ENCODE measurements around the gene CNOT2.
"Not testable (repeated sequence)": the region's sequence is repeated elsewhere in the genome, so short reads cannot be mapped to it uniquely, and the experiment has no call there.

Gene CNOT2

GRCh38 chr12:70365648-70366518, 122.7 kb downstream of the CNOT2 start, which contains the start of gene KCNMB4:
Gene KCNMB4, plus strand, starts transcription at chr12:70366290. Its CDS starts 445 bp downstream, at chr12:70366735.
- DNase-seq (ENCODE audit: low spot score): peak; percentile 87

GRCh38 chr12:70366581-70367257, 123.5 kb downstream of the CNOT2 start:
- peak; percentile 71 for DNase-seq (ENCODE audit: low spot score)

- peak; percentile 18 for DNase-seq (ENCODE audit: low spot score)
These were observed 124.3 kb downstream of the CNOT2 start for GRCh38 chr12:70367258-70368141.

- DNase-seq (ENCODE audit: low spot score): no peak
These were observed 129.6 kb downstream of the CNOT2 start for GRCh38 chr12:70372881-70373280.

GRCh38 chr12:70379846-70380245, 136.6 kb downstream of the CNOT2 start:
- DNase-seq (ENCODE audit: low spot score): no peak

- no peak for DNase-seq (ENCODE audit: low spot score)
These were observed 140.3 kb downstream of the CNOT2 start for GRCh38 chr12:70383484-70383883.

GRCh38 chr12:70383886-70384285, 140.7 kb downstream of the CNOT2 start:
- DNase-seq (ENCODE audit: low spot score): no peak

- no peak for DNase-seq (ENCODE audit: low spot score)
These were observed 143.5 kb downstream of the CNOT2 start for GRCh38 chr12:70386771-70387170.

- DNase-seq (ENCODE audit: low spot score): no peak
These were observed 146.4 kb downstream of the CNOT2 start for GRCh38 chr12:70389678-70390077.

- DNase-seq (ENCODE audit: low spot score): not testable (repeated sequence)
These were observed 149.4 kb downstream of the CNOT2 start for GRCh38 chr12:70392631-70393030.

GRCh38 chr12:70393787-70394499, 150.7 kb downstream of the CNOT2 start:
- DNase-seq (ENCODE audit: low spot score): no peak

GRCh38 chr12:70398002-70398401, 154.8 kb downstream of the CNOT2 start:
- no peak for DNase-seq (ENCODE audit: low spot score)

- DNase-seq (ENCODE audit: low spot score): peak; percentile 24
These were observed 155.6 kb downstream of the CNOT2 start for GRCh38 chr12:70398862-70399261.

- no peak for DNase-seq (ENCODE audit: low spot score)
These were observed 156.1 kb downstream of the CNOT2 start for GRCh38 chr12:70399311-70399710.

- DNase-seq (ENCODE audit: low spot score): no peak
These were observed 156.9 kb downstream of the CNOT2 start for GRCh38 chr12:70400124-70400523.

- no peak for DNase-seq (ENCODE audit: low spot score)
These were observed 159.4 kb downstream of the CNOT2 start for GRCh38 chr12:70402597-70402996.

GRCh38 chr12:70403826-70404225, 160.6 kb downstream of the CNOT2 start:
- DNase-seq (ENCODE audit: low spot score): no peak

Data from Ammon's horn (tissue), 1 donor.